GM18526 (cell line): ENCODE results near the gene TTC28.

Experiments
- POLR2A ChIP-seq: IDR thresholded peaks from 3 replicates; pipeline ENCODE4 v1.6.1; 2011; ENCODE audit not compliant: insufficient read length; ENCODE audit errors: extremely low read depth

The TTC28 gene

DNA sequence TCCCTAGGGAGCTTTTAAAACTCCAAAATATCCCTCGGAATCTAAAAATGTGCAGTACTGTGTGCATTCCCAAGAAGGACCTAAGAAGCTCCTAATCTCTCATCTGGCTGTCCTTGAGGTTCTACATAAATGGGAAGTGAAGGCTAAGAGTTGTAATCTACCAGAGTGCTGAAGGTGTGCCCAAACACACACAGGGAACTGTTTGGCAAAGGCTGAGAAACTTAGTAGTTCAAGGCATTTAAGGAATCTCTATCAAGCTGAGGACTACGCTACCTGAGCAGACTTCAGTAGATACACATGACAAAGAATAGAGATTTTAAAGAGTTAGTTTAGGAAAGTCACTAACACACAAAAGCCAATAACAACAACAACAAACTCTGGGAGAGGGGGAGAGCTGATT lies 71.1 kb downstream of the TTC28 start:
- TF ChIP-seq POLR2A, result no peak

DNA sequence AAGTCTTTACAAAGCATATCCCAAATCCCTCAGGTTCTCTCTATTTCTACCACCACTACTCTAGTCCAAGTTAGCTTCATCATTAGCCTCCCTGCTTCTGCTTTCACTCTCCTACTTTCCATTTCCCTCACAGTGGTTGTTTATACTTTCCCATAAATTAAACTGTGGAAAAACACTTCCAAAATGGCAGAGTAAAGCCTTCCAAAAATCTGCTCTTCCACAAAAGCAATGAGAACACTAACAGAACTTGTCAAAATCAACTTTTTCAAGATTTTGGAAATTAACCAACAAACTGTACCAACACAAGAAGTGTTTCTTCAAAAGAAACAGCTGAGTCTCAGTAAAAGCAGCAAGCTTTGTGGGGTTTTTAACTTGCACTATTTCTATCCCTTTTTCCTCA lies 71.8 kb downstream of the TTC28 start:
- no peak for TF ChIP-seq POLR2A

DNA sequence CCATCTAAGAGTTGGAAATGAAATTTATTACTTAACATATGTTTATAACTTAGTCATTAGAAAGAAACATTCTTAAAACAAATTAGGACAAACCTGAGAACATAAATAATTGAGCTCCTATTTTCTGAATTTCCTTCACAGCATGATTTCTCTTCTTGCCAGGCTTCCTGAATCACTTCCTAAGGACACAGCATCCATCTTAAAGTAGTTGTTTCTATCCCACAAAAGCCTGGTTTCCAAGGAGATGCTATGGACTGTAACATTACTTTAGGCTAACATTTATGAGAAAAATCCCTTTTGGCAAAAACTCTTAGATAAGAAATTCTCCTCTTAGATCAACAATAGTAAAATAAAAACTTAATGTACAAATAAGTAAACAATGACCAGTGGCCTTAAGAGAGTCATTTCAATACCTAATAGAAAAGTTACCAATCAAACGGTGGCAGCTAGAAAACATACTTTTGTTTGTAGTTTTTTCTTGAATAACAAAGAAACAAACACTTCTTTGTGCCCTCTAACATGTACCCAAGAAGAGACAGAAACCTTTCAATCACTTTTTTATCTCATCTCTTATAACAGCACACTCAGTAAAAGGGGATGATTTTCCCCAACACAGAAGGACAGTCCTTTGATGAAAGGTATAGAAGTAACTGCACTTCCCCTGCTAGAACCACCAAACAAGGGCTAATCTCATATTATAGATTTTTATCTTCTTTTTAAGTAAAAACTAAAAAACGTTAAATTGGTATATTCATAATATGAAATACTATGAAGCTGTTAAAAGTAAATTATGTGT lies 74.5 kb downstream of the TTC28 start:
- TF ChIP-seq POLR2A, result no peak

DNA sequence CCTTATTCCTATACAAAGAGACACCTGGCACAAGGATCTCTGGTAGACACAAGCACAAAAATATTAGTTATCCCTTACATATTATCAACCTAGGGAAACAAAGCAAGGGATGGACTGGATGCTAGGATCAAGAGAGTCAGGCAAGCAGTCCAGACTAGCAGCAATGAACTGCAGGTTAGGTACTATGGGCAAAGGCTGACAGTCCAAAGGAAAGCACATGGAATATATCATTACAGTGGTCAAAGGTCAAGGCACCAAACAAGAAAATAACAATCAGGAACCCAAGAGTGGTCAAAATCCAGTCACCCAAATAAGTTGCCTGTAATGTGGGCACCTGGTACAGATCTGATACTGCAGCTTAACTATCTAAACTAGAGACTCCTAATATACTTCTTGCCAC lies 77.7 kb downstream of the TTC28 start:
- no peak for TF ChIP-seq POLR2A

DNA sequence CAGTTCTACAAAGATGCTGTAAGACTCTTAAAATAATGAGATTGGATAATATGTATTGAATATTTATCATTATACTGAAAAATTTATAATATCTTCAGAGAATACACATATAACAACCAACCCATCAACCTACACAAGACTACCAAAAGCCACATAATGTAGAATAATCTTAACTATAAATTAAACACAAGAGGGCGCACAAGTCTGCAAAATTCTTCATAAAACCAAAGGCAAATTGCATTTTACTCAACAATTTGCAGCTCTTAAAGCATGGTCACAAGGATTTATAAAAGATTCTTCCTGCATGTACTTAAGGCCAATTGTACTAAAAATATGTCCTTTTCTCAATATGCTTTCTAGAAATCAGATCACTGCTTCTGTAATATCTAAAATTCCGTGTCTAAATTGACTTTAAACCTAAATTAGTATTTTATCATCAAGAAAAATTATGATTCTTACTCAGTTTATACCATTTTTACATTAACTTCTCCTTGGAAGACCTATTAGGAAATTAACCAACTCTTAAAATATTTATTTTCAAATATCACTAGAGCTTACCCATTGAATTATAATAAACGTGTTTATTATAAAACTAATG lies 79.0 kb downstream of the TTC28 start:
- no peak for TF ChIP-seq POLR2A

DNA sequence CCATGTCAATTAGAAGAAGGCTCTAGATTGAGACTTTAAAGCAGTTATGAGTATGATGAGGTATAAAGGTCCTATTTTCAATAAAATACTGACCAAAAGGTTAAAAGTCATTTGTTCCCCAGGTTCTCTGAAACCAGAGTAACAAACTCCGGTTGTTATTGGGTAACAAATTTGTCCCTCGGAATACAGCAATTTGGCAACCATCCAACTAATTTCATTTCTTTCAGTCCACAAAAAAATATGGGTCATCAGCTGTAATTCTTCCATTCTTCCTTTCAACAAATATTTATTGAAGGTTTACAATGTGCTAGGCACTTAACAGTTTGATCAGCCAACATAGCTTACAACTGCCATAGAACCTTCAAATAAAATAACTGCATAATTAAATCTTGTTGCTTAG lies 79.9 kb downstream of the TTC28 start:
- no peak for TF ChIP-seq POLR2A

DNA sequence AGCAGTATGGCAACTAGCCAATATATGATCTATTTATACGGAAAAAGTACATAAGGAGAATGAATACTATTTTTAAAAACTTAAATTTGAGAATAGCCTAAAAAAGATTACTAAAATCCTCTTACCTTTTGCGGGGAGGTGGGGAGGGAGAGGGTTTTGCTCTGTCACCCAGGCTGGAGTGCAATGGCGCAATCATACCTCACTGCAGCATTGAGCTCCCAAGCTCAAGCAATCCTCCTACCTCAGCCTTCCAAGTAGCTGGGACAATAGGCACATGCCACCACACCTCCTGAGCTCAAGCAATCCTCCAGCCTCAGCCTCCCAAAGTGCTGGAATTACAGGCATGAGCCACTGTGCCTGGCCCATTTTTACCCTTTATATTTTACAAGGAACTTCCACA lies 82.0 kb downstream of the TTC28 start:
- no peak for TF ChIP-seq POLR2A

DNA sequence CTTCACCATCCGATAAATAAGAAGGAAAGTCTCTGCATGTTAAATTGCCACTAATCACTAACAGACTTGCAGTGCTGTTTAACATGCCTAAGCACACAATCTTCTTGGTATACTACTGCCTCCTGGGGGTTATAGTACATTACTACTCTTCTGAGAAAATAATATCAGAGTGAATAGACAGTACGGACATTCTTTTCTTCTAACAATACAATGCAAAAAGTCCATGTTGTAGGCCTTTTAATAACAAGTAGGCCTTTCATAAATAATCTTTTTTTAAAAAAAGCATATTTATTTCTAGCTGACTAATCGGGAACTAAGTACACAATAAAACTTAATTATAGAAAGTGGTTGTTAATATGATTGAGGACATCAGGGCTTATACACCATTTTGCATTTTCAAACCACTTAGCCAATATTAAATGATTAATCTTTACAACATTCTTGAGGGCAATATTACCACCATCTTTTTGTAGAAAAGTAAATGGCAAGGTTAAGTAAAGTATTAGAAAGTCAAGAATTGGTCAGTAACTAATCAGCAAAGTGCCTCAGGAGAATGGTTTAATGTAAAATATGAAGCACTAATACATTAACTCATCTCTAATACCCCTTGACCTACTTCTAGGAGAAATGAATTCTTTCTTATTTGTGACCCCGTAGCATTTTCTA lies 84.7 kb downstream of the TTC28 start:
- no peak for TF ChIP-seq POLR2A

DNA sequence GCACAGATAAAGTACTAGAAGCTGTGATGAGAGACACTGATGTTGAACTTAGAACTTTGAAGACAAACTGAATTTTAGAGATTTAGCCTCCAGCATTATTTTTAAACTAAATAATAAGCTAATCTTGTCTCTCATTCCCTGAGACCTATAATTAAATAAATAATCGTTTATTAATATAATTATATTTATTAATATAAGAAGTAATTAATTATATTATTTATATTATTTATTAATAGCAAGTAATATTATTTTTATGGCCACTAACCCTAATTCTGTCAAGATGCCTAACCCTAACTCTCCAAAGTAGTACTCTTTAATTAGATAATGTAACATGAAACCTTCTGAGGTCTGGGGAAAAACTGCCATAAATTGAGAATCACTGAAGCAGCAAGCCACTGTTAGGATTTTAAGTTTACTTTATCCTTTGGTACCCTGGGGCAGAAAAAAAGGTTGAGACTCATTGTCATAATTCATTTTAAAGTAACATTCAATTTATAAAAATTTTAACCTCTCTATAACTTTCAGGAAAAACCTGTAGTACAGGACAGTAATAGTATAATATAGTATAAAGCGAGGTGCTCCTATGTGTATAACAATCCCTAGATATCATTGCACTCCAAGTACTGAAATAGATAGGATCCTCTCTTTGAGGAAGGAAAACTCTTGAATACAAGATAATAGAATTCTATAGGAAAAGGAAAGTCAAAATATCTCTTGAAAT lies 85.4 kb downstream of the TTC28 start:
- no peak for TF ChIP-seq POLR2A

DNA sequence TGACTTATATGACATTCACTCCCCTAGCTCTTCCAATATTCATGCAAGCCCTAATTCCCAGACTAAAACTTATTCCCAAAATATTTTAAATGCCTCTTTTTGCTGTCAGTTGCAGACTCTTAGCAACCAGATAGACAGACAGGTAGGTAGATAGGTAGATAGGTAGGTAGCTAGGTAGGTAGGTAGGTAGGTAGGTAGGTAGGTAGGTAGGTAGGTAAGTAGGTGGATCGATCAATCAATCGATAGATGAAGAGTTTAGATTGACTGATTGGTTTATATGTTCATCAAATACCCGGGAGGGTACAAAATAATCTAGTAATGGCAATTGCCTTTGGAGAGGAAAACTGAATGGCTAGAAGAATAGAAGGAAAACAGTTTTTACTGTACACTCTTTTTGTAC lies 86.3 kb downstream of the TTC28 start:
- no peak for TF ChIP-seq POLR2A

DNA sequence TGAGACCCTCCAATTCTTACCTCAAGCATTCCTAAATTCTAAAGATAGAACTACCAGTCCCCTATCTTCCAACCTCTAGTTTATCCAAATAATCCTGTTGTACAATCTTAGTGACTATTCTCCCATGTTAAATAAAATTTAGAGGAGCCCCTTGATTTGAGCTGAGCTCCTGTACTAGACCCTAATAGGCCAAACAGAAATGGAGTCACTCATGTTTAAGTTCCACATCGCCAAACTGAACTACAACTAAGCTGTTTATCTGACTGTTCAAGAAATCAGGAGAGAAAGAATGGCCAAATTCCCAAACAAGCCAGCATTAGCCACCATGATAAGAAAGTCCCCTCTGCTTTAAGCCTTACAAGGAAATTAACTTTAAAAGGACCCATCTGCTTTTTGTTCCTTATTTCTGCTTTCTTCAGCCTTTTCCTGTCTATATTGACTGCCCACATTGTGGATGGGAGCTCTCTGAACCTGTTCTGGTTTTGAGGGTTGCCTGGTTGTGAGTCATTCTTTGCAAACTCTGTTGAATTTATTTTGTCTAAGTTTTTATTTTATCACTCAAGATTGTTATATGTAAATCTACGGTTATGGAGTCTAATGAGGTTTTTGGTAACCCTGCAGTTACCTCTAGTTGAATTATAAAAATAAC lies 90.4 kb downstream of the TTC28 start:
- TF ChIP-seq POLR2A, result no peak

DNA sequence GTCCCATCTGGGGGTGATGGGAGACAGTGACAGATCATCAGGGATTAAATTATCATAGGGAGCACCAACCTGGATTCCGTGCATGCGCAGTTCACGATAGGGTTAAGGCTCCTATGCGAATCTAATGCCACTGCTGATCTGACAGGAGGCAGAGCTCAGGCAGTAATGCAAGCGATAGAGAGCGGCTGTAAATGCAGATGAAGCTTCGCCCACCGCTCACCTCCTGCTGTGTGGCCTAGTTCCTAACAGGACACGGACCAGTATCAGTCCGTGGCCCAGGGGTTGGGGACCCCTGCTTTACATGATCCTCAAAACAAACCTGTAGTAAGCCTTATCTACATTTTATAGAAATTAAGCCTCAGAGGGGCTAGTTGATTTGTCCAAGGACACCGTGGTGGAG lies 94.3 kb downstream of the TTC28 start:
- TF ChIP-seq POLR2A, result no peak

DNA sequence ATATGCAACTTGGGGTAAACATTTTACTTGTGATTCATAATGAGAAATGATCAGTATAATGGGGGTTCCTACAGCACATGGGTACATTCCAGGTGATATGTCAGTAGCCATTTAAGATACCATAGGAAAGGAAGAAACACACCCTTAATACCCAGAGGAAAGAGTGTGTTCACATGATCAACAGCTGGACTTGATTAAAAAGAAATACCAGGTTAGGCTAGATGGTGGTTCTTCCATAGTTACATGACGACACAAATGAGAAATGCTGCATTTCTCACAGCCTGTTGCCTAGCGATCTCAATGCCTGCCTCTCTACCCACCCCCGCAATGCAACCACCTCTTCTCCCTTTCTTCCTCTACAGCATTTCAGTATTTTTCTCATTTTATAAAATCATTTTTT lies 96.8 kb downstream of the TTC28 start:
- no peak for TF ChIP-seq POLR2A

DNA sequence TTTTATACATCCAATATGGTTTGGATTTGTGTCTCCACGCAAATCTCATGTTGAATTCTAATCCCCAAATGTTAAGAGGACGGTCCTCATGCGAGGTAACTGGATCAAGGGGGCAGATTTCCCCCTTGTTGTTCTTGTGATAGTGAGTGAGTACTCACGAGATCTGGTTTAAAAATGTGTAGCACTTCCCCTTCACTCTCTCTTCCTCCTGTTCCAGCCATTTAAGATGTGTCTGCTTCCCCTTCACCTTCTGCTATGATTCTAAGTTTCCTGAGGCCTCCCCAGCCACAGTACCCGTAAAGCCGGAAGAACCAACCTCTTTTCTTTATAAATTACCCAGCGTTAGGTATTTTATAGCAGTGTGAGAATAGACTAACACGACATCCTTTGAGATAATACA lies 98.6 kb downstream of the TTC28 start:
- TF ChIP-seq POLR2A, result no peak

DNA sequence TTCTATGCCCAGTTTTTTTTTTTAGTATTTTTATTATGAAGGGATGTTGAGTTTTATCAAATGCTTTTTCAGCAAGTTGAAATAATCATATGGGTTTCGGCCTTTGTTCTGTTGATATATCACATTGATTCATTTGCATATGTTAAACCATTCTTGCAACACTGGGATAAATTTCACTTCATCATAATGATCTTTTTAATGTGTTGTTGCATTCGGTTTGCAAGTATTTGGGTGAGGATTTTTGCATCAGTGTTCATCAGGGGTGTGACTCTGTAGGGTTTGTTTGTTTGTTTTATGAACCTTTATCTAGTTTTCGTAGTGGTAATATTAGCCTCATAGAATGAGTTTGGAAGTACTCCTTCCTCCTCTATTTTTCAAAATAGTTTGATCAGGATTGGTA lies 103.5 kb downstream of the TTC28 start:
- TF ChIP-seq POLR2A, result no peak
